ENCODE measurements around the gene DVL1. TPM values are rescaled to one million over a fixed set of nuclear protein-coding genes. Genes with fewer than 3 reads are reported as not detected.

Gene DVL1
- total and polyA plus RNA-seq, 5 experiments from 2014 or later = 0.99 to 53.3 (median 2.0) TPM

DNA sequence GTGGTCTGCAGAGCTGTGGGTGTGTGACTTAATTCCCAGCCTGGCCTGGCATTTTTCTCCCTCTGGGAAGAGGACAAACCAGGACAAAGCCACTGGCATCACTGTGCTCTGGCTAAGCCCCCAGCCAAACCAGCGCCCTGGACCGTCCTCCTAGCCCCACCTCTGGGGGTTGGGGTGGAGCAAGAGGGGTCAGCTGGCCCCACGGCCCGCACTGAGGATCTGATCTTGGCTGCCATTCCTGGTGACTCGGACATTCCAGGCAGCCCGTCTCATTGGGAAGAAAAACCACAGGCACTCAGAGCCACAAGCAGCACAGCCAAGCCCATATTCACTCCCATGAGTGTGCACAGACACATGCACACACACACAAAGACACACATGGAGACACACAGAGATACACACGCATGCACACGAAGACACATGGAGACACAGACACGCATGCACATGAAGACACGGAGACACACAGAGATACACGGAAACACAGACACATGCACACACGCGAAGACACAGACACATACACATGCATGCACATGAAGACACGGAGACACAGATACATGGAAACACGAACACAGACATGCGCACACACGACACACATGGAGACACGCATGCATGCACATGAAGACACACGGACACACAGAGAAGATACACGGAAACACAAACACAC, 11.4 kb upstream of the DVL1 start:
- Mint-ChIP-seq H3K9me3 (no peaks in the 10 kb centered on the region), H3K4me1 (peaks cover 13 to 36% (median 24%) of the 10 kb centered on the region in 4 donors), H3K27ac (peak overlapping the region in 3 of 10 donors; percentile 22 to 34 (median 31)), H3K27me3 (peaks cover 0 to 7% (median 0%) of the 10 kb centered on the region in 5 donors), H3K36me3 (no peaks in the 10 kb centered on the region), H3K4me3 (peak overlapping the region in 3 of 10 donors; percentile 1 to 39 (median 34))
- ATAC-seq (no peak), DNase-seq (peak in 1 of 10 donors; percentile 31)
- POLR2A ChIA-PET = interaction anchor here (2.2 to 2.3 kb wide), 2 partner anchors 10 to 15 kb away, joined by 12 to 37 read pairs; partner anchors contain the start of gene AURKAIP1

GRCh38 chr1:1359664-1360468, 10.6 kb upstream of the DVL1 start:
- Mint-ChIP-seq H3K4me3 (peak overlapping the region in 9 of 10 donors; percentile 40 to 82 (median 78)), H3K9me3 (no peaks in the 10 kb centered on the region), H3K27me3 (peaks cover 0 to 7% (median 0%) of the 10 kb centered on the region in 5 donors), H3K27ac (peak overlapping the region in 9 of 10 donors; percentile 71 to 94 (median 89)), H3K36me3 (no peaks in the 10 kb centered on the region), H3K4me1 (peaks cover 13 to 36% (median 24%) of the 10 kb centered on the region in 4 donors)
- POLR2A ChIA-PET = interaction anchor here (1.4 to 3.3 kb wide), 4 partner anchors 10 to 47 kb away, joined by 3 to 37 read pairs (median 12); partner anchors contain the start of genes AURKAIP1 and MRPL20
- DNase-seq (peak in 2 of 10 donors; percentile 8 to 45), ATAC-seq (no peak)

GRCh38 chr1:1359308-1359663, 10.1 kb upstream of the DVL1 start:
- H3K9me3 Mint-ChIP-seq = no peaks in the 10 kb centered on the region
- POLR2A ChIA-PET = interaction anchor here (0.6 to 3.3 kb wide), 5 partner anchors 11 to 96 kb away, joined by 3 to 37 read pairs (median 12); partner anchors contain the start of genes AURKAIP1 and MRPL20
- peak overlapping the region; percentile 34 to 82 (median 78) for H3K4me3 Mint-ChIP-seq
- peak overlapping the region; percentile 70 to 94 (median 88) for H3K27ac Mint-ChIP-seq
- ATAC-seq = peak; percentile 83 to 90
- H3K27me3 Mint-ChIP-seq = peaks cover 0 to 7% (median 0%) of the 10 kb centered on the region in 5 donors
- peak in 5 of 10 donors; percentile 8 to 77 (median 58) for DNase-seq
- H3K4me1 Mint-ChIP-seq = peaks cover 13 to 37% (median 25%) of the 10 kb centered on the region in 4 donors
- no peaks in the 10 kb centered on the region for H3K36me3 Mint-ChIP-seq

DNA sequence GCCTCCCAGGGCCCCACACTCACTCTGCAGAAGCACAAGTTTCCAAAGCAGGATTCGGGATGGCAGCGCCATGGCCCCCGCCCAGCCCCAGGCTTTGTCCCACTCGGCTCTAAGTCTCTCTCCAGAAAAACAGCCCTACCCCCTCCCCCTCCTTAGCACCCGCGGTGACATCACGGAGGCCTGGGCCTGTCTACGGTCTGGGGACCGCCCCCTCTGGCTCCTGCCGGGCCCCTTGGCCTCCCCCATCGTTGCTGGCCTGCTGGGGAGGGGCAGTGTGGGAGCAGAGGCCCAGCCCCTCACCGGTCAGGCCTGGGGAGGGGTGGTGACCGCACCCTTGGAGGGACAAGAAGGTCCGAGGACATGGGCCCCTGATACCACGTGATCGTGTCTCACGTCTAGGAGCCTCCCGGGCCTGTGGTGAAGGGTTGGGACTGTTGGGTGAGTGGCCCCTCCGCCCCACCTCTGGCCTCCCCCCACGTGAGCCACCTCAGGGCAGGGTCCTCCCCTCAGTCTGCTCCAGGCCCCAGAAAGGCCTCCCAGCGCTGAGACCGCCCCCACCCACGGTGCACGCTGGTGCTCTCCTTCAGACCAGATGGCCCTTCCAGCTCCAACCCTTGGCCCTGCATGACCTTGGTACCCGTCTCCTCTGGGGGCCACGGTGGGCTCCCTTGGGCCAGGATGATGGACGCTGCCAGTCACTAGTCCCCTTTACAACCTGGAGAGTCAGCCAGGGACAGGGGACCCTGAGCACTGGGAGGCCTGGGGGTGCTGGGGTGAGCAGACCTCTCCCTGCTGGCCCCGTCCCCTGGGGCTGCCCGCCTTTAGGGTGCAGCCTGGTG, 9.4 kb upstream of the DVL1 start, which contains the start of gene MXRA8:
TSS of gene MXRA8 (minus strand) at position 123 of the 839 bp plus-strand sequence. CDS start at position 72, 51 bp downstream.
- Mint-ChIP-seq H3K4me1 (peaks cover 13 to 39% (median 30%) of the 10 kb centered on the region in 4 donors), H3K27me3 (peaks cover 0 to 8% (median 0%) of the 10 kb centered on the region in 5 donors), H3K36me3 (no peaks in the 10 kb centered on the region), H3K4me3 (peak within 1 kb of the TSS; percentile 34 to 82 (median 78)), H3K27ac (peak within 1 kb of the TSS; percentile 70 to 94 (median 88)), H3K9me3 (no peaks in the 10 kb centered on the region)
- POLR2A ChIA-PET = interaction anchor here (0.6 to 7.4 kb wide), 6 partner anchors 10 to 96 kb away, joined by 3 to 105 read pairs (median 12); partner anchors contain the start of genes AURKAIP1 and MRPL20
- DNase-seq = peak in 1 of 10 donors; percentile 7
- peak; percentile 21 to 29 for ATAC-seq

- Mint-ChIP-seq H3K27ac (peak overlapping the region in 8 of 10 donors; percentile 1 to 88 (median 36)), H3K4me3 (peak overlapping the region in 8 of 10 donors; percentile 8 to 82 (median 52)), H3K4me1 (peaks cover 15 to 45% (median 36%) of the 10 kb centered on the region in 4 donors), H3K9me3 (no peaks in the 10 kb centered on the region), H3K27me3 (peaks cover 0 to 8% (median 0%) of the 10 kb centered on the region in 5 donors), H3K36me3 (no peaks in the 10 kb centered on the region)
- POLR2A ChIA-PET = interaction anchor here (3.3 to 7.4 kb wide), 2 partner anchors 10 to 14 kb away, joined by 12 to 105 read pairs; partner anchors contain the start of gene AURKAIP1
- ATAC-seq (no peak), DNase-seq (peak in 1 of 10 donors; percentile 3)
Measured at GRCh38 chr1:1357871-1358432, 8.7 kb upstream of the DVL1 start.

- no peak for DNase-seq
- no peaks in the 10 kb centered on the region for H3K9me3 Mint-ChIP-seq
- no peak for ATAC-seq
- POLR2A ChIA-PET = interaction anchor here (3.3 to 7.4 kb wide), 2 partner anchors 9 to 15 kb away, joined by 12 to 105 read pairs; partner anchors contain the start of gene AURKAIP1
- H3K4me1 Mint-ChIP-seq = peaks cover 24 to 55% (median 44%) of the 10 kb centered on the region in 4 donors
- H3K4me3 Mint-ChIP-seq = peak overlapping the region in 5 of 10 donors; percentile 26 to 80 (median 37)
- peak overlapping the region in 7 of 10 donors; percentile 6 to 88 (median 38) for H3K27ac Mint-ChIP-seq
- H3K27me3 Mint-ChIP-seq = peaks cover 0 to 14% (median 0%) of the 10 kb centered on the region in 5 donors
- H3K36me3 Mint-ChIP-seq = no peaks in the 10 kb centered on the region
Measured at GRCh38 chr1:1356796-1357401, 7.7 kb upstream of the DVL1 start.

GRCh38 chr1:1356166-1356795, 7.1 kb upstream of the DVL1 start:
- H3K4me1 Mint-ChIP-seq = peaks cover 24 to 54% (median 44%) of the 10 kb centered on the region in 4 donors
- peak overlapping the region in 2 of 10 donors; percentile 26 to 80 for H3K4me3 Mint-ChIP-seq
- H3K27me3 Mint-ChIP-seq = peaks cover 0 to 14% (median 0%) of the 10 kb centered on the region in 5 donors
- no peaks in the 10 kb centered on the region for H3K9me3 Mint-ChIP-seq
- no peak for ATAC-seq
- H3K27ac Mint-ChIP-seq = no peak overlapping the region
- POLR2A ChIA-PET = interaction anchor here (7.4 kb wide), 1 partner anchor 16 kb away, joined by 105 read pairs; the partner anchor contains the start of gene AURKAIP1
- no peaks in the 10 kb centered on the region for H3K36me3 Mint-ChIP-seq
- DNase-seq = no peak

DNA sequence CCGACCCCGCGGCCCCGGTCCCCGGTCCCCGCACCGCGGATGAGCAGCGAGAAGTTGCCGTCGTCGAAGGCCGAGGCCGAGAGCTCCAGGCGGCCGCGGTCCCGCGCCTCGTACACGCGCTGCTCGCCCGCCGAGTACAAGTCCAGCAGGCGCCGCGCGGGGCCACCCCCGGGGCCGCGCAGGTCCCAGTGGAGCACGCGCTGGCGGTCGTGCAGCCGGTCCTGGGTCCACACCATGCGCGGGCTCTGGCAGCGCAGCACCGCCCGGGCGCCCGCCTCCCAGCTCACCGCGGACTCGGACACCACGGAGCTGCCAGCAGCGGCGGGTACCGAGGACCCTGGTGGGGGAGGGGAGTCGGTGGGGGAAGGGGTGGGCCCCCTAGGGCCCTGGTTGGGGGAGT, 6.2 kb upstream of the DVL1 start:
- no peaks in the 10 kb centered on the region for H3K36me3 Mint-ChIP-seq
- ATAC-seq (no peak), DNase-seq (peak in 2 of 10 donors; percentile 16 to 18)
- peaks cover 19 to 46% (median 39%) of the 10 kb centered on the region in 4 donors for H3K4me1 Mint-ChIP-seq
- H3K27ac Mint-ChIP-seq = no peak overlapping the region
- POLR2A ChIA-PET = interaction anchor here (2.0 to 7.4 kb wide), 2 partner anchors 17 to 50 kb away, joined by 8 to 105 read pairs; partner anchors contain the start of gene AURKAIP1
- H3K27me3 Mint-ChIP-seq = peaks cover 0 to 13% (median 0%) of the 10 kb centered on the region in 5 donors
- H3K9me3 Mint-ChIP-seq = no peaks in the 10 kb centered on the region
- peak overlapping the region in 1 of 10 donors; percentile 57 for H3K4me3 Mint-ChIP-seq

GRCh38 chr1:1354271-1355247, 5.3 kb upstream of the DVL1 start:
- DNase-seq (peak in 2 of 10 donors; percentile 47), ATAC-seq (peak; percentile 36)
- H3K27ac Mint-ChIP-seq = peak overlapping the region in 3 of 10 donors; percentile 37 to 75 (median 72)
- peaks cover 0 to 13% (median 0%) of the 10 kb centered on the region in 5 donors for H3K27me3 Mint-ChIP-seq
- no peaks in the 10 kb centered on the region for H3K36me3 Mint-ChIP-seq
- H3K4me3 Mint-ChIP-seq = peak overlapping the region; percentile 49 to 83 (median 67)
- POLR2A ChIA-PET = interaction anchor here (1.0 to 7.4 kb wide), 4 partner anchors 11 to 53 kb away, joined by 3 to 105 read pairs (median 6); partner anchors contain the start of gene AURKAIP1
- H3K4me1 Mint-ChIP-seq = peaks cover 19 to 44% (median 36%) of the 10 kb centered on the region in 4 donors
- H3K9me3 Mint-ChIP-seq = no peaks in the 10 kb centered on the region

Measured in naive thymus-derived CD8-positive, alpha-beta T cell (primary cell).